ENCODE measurements around the gene TMEM14B. TPM values are rescaled to one million over a fixed set of nuclear protein-coding genes. Genes with fewer than 3 reads are reported as not detected.

The TMEM14B gene
- total RNA-seq, 2 experiments from 2014 or later: 103 to 125 TPM

DNA sequence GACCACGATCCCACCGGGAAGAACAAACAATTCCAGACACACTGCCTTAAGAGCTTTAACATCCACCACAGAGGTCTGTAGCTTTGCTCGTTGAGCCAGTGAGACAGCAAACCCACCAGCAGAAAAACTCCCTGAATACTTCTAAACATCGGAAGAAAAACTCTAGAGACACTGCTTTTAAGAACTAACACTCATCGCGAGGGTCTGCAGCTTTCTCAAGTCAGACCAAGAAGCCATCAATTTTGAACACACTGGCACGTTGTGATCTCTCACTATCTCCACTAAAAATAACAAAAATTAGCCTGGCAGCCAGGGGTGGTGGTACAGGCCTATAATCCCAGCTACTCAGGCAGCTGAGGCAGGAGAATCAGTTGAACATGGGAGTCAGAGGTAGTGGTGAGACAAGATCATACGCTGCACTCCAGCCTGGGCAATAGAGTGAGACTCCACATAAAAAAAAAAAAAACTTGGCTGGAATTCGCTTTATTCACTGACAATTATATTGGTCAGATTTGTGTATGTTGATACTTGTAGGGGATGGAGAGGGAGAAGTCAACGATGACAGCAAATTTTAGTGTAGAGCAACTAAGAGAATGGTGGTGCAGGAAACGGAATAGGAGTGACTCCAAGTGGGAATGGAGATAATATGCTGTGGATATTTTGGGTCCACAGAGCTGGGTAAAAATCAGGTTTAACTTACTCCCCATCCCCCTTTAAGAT lies 25.6 kb upstream of the TMEM14B start:
- TF ChIP-seq, protein P1, sequence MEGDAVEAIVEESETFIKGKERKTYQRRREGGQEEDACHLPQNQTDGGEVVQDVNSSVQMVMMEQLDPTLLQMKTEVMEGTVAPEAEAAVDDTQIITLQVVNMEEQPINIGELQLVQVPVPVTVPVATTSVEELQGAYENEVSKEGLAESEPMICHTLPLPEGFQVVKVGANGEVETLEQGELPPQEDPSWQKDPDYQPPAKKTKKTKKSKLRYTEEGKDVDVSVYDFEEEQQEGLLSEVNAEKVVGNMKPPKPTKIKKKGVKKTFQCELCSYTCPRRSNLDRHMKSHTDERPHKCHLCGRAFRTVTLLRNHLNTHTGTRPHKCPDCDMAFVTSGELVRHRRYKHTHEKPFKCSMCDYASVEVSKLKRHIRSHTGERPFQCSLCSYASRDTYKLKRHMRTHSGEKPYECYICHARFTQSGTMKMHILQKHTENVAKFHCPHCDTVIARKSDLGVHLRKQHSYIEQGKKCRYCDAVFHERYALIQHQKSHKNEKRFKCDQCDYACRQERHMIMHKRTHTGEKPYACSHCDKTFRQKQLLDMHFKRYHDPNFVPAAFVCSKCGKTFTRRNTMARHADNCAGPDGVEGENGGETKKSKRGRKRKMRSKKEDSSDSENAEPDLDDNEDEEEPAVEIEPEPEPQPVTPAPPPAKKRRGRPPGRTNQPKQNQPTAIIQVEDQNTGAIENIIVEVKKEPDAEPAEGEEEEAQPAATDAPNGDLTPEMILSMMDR (conservative IDR thresholded peaks at IDR 0.05; ENCODE audit: low read length): no peak
- Histone ChIP-seq H4K20me1 (ENCODE audit: insufficient read depth, low read length) (no peaks in the 10 kb centered on the region), H3K9me2 (ENCODE audit: insufficient read depth, low read length) (no peaks in the 10 kb centered on the region), H3K9me3 (ENCODE audit: low read length) (peaks cover 19% of the 10 kb centered on the region; the same call in 1 of the 2 replicates), H3K79me2 (ENCODE audit: insufficient read depth, low read depth, low read length) (no peaks in the 10 kb centered on the region), H3K4me3 (ENCODE audit: low read depth, low read length, poor library complexity, severe bottlenecking) (peak overlapping the region; percentile 72), H3K4me2 (ENCODE audit: low read length) (peak overlapping the region; percentile 81), H3K27ac (ENCODE audit: low read depth, low read length, poor library complexity, severe bottlenecking) (peak overlapping the region; percentile 38), H3K36me3 (ENCODE audit: insufficient read depth, low read length) (no peaks in the 10 kb centered on the region), H3K4me1 (ENCODE audit: insufficient read depth, low read length, poor library complexity, severe bottlenecking) (peaks cover 27% of the 10 kb centered on the region), H2AFZ (ENCODE audit: low read length) (peak overlapping the region; percentile 95)
- POLR2A ChIA-PET: interaction anchor here (0.6 to 3.2 kb wide), 11 partner anchors 13 to 211 kb away, joined by 3 to 20 read pairs (median 4); partner anchors contain the start of genes PAK1IP1 and TMEM14B
- DNase-seq (ENCODE audit: low spot score): no peak
- BruUV-seq (replicated peaks): TSS peak; percentile 87
- intact Hi-C loops (cut with micrococcal nuclease; ENCODE audit: unreplicated experiment): no loop called here
- CTCF ChIA-PET (ENCODE audit: unreplicated experiment): interaction anchor here (0.6 kb wide), 1 partner anchor 240 kb away, joined by 3 read pairs; no protein-coding TSS in a partner anchor

DNA sequence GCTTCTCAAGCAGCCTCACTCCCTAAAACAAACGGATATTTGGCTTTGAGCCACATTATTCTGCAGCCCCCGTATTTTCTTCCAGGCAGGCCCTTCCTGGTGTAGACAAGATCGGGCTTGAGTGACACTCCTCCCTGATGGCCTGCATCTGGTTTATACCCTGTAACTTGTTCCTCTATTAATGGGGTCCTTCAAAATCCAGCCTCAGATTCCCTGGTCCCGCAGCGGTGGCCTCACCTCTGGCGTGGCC lies 25.1 kb upstream of the TMEM14B start:
- H3K4me1 ChIP-seq (ENCODE audit: insufficient read depth, low read length, poor library complexity, severe bottlenecking): peaks cover 27% of the 10 kb centered on the region
- POLR2A ChIA-PET: interaction anchor here (0.6 to 3.2 kb wide), 11 partner anchors 15 to 211 kb away, joined by 3 to 20 read pairs (median 4); partner anchors contain the start of genes PAK1IP1 and TMEM14B
- CTCF ChIA-PET (ENCODE audit: unreplicated experiment): interaction anchor here (0.8 kb wide), 1 partner anchor 244 kb away, joined by 4 read pairs; no protein-coding TSS in a partner anchor

DNA sequence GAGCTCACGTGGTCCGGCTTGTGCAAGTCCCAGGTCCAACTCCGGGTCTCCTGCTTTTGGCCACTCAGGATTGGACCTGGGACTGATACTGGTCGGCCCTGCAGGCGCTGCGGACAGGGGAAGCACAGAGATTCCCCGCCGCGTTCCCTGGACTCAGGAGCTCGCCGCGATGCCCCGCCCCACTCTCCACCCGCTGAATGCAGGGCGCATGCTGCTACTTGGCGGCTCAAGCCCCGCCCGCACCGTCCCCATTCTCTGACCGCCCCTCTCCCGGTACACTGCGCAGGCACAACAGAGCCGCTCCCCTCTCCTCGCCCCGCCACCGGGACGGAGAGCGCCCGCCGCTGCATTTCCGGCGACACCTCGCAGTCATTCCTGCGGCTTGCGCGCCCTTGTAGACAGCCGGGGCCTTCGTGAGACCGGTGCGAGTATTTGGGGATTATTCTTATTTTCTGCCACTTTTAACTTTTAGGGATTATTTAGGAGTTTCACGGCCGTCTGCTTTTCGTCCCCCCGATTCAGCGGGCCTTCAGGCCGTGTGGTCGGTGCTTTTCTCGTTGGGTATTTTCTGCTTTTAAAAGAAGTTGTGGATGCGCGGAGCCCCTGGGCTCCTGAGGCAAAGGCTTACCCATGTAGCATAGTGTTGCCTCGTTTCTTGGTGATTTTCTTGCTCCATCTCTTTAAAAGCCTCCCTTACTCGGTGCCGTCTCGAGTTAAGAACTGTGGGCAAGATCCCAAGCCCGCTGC lies 24.6 kb upstream of the TMEM14B start, which contains the start of gene TMEM14C:
TMEM14C (plus strand) TSS at position 251 of the 747 bp plus-strand sequence. CDS start 1,544 bp downstream, outside the sequence.
- Histone ChIP-seq H3K4me2 (ENCODE audit: low read length) (peak within 1 kb of the TSS; percentile 81), H3K9me2 (ENCODE audit: insufficient read depth, low read length) (no peaks in the 10 kb centered on the region), H3K9me3 (ENCODE audit: low read length) (peaks cover 19% of the 10 kb centered on the region; the same call in 1 of the 2 replicates), H3K79me2 (ENCODE audit: insufficient read depth, low read depth, low read length) (no peaks in the 10 kb centered on the region), H3K4me3 (ENCODE audit: low read depth, low read length, poor library complexity, severe bottlenecking) (peak within 1 kb of the TSS; percentile 72), H3K36me3 (ENCODE audit: insufficient read depth, low read length) (no peaks in the 10 kb centered on the region), H2AFZ (ENCODE audit: low read length) (peak within 1 kb of the TSS; percentile 95), H3K4me1 (ENCODE audit: insufficient read depth, low read length, poor library complexity, severe bottlenecking) (peaks cover 27% of the 10 kb centered on the region), H3K27ac (ENCODE audit: low read depth, low read length, poor library complexity, severe bottlenecking) (peak within 1 kb of the TSS; percentile 38), H4K20me1 (ENCODE audit: insufficient read depth, low read length) (no peaks in the 10 kb centered on the region)
- DNase-seq (ENCODE audit: low spot score): peak; percentile 87
- BruUV-seq (replicated peaks): TSS peak; percentile 88
- POLR2A ChIA-PET: interaction anchor here (0.6 to 3.2 kb wide), 17 partner anchors 8 to 272 kb away, joined by 3 to 20 read pairs (median 4); partner anchors contain the start of genes PAK1IP1 and TMEM14B
- CTCF ChIA-PET (ENCODE audit: unreplicated experiment): interaction anchor here (0.8 kb wide), 1 partner anchor 244 kb away, joined by 4 read pairs; no protein-coding TSS in a partner anchor
- TF ChIP-seq EZH2phosphoT487 (IDR thresholded peaks at IDR 0.05; ENCODE audit: borderline replicate concordance, low read depth, low read length): no peak
- TF ChIP-seq, protein P1 (conservative IDR thresholded peaks at IDR 0.05; ENCODE audit: low read length): no peak
- intact Hi-C loops (cut with micrococcal nuclease; ENCODE audit: unreplicated experiment): loop anchor here (1.0 kb wide), 2 partner anchors 24 to 29 kb away; partner anchors contain the start of genes C6orf52, PAK1IP1 and TMEM14B

More for the DNA sequence above, 25.1 kb upstream of the TMEM14B start:
- no peak for DNase-seq (ENCODE audit: low spot score)
- H2AFZ ChIP-seq (ENCODE audit: low read length): peak overlapping the region; percentile 95
- no peaks in the 10 kb centered on the region for H3K79me2 ChIP-seq (ENCODE audit: insufficient read depth, low read depth, low read length)
- TF ChIP-seq EZH2phosphoT487 (IDR thresholded peaks at IDR 0.05; ENCODE audit: borderline replicate concordance, low read depth, low read length): no peak
- H3K4me3 ChIP-seq (ENCODE audit: low read depth, low read length, poor library complexity, severe bottlenecking): peak overlapping the region; percentile 72
- peaks cover 19% of the 10 kb centered on the region; the same call in 1 of the 2 replicates for H3K9me3 ChIP-seq (ENCODE audit: low read length)
- intact Hi-C loops (cut with micrococcal nuclease; ENCODE audit: unreplicated experiment): no loop called here
- no TSS peak for BruUV-seq (replicated peaks)
- H3K4me2 ChIP-seq (ENCODE audit: low read length): peak overlapping the region; percentile 81
- no peaks in the 10 kb centered on the region for H3K9me2 ChIP-seq (ENCODE audit: insufficient read depth, low read length)
- peak overlapping the region; percentile 38 for H3K27ac ChIP-seq (ENCODE audit: low read depth, low read length, poor library complexity, severe bottlenecking)
- no peaks in the 10 kb centered on the region for H4K20me1 ChIP-seq (ENCODE audit: insufficient read depth, low read length)
- H3K36me3 ChIP-seq (ENCODE audit: insufficient read depth, low read length): no peaks in the 10 kb centered on the region
